HG02678 (cell line): ENCODE results near the gene UNC5A.
"Not testable (repeated sequence)": the region's sequence is repeated elsewhere in the genome, so short reads cannot be mapped to it uniquely, and the experiment has no call there.

Experiments used
- ATAC-seq: cut with Tn5 transposase; IDR thresholded peaks from one replicate; pipeline ENCODE4 v1.9.1; 2021; ENCODE audit warnings: mild to moderate bottlenecking, moderate library complexity; ENCODE audit not compliant: unreplicated experiment

UNC5A gene

GRCh38 chr5:176862330-176862995 lies 52.1 kb downstream of the UNC5A start:
- no peak for ATAC-seq

- no peak for ATAC-seq
These were observed 52.8 kb downstream of the UNC5A start for GRCh38 chr5:176863041-176863764.

- no peak for ATAC-seq
These were observed 53.4 kb downstream of the UNC5A start for GRCh38 chr5:176863765-176864098.

GRCh38 chr5:176864755-176865154 lies 54.4 kb downstream of the UNC5A start:
- no peak for ATAC-seq

- no peak for ATAC-seq
These were observed 55.6 kb downstream of the UNC5A start for GRCh38 chr5:176865964-176866363.

GRCh38 chr5:176866707-176867310 lies 56.5 kb downstream of the UNC5A start:
- ATAC-seq = no peak

- no peak for ATAC-seq
These were observed 57.8 kb downstream of the UNC5A start for GRCh38 chr5:176868126-176868525.

GRCh38 chr5:176868731-176869130 lies 58.4 kb downstream of the UNC5A start:
- no peak for ATAC-seq

GRCh38 chr5:176869501-176870109 lies 59.2 kb downstream of the UNC5A start:
- no peak for ATAC-seq

- no peak for ATAC-seq
These were observed 59.8 kb downstream of the UNC5A start for GRCh38 chr5:176870110-176870591.

GRCh38 chr5:176870644-176871043 lies 60.3 kb downstream of the UNC5A start:
- not testable (repeated sequence) for ATAC-seq

- ATAC-seq = not testable (repeated sequence)
These were observed 62.2 kb downstream of the UNC5A start for GRCh38 chr5:176872586-176872985.

GRCh38 chr5:176873011-176873410 lies 62.7 kb downstream of the UNC5A start:
- not testable (repeated sequence) for ATAC-seq

GRCh38 chr5:176873541-176874172 lies 63.3 kb downstream of the UNC5A start:
- no peak for ATAC-seq

- no peak for ATAC-seq
These were observed 63.9 kb downstream of the UNC5A start for GRCh38 chr5:176874198-176874780.

- no peak for ATAC-seq
These were observed 64.7 kb downstream of the UNC5A start for GRCh38 chr5:176875014-176875550.

GRCh38 chr5:176875783-176876505 lies 65.6 kb downstream of the UNC5A start:
- no peak for ATAC-seq

GRCh38 chr5:176876506-176877431 lies 66.4 kb downstream of the UNC5A start:
- no peak for ATAC-seq
